ENCODE data around the gene MYOC.
"Not testable (repeated sequence)": the region's sequence is repeated elsewhere in the genome, so short reads cannot be mapped to it uniquely, and the experiment has no call there.

The MYOC gene

DNA sequence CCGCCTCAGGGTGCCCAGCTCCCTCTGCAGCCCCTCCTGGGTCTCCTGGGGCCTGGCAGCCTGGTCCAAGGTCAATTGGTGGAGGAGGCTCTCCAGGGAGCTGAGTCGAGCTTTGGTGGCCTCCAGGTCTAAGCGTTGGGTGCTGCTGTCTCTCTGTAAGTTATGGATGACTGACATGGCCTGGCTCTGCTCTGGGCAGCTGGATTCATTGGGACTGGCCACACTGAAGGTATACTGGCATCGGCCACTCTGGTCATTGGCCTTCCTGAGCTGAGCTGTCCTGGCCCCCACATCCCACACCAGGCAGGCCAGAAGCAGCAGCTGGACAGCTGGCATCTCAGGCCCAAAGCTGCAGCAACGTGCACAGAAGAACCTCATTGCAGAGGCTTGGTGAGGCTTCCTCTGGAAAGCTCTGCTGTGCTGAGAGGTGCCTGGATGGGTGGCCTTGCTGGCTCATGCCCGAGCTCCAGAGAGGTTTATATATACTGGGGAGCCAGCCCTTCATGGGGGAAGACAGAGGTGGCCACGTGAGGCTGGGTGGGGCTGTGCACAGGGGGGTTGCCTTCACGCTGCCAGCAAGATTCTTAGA lies at the start of gene MYOC:
TSS of gene MYOC (minus strand) at position 455 of the 589 bp plus-strand sequence. CDS start at position 378, 77 bp downstream.
- no peak for DNase-seq

DNA sequence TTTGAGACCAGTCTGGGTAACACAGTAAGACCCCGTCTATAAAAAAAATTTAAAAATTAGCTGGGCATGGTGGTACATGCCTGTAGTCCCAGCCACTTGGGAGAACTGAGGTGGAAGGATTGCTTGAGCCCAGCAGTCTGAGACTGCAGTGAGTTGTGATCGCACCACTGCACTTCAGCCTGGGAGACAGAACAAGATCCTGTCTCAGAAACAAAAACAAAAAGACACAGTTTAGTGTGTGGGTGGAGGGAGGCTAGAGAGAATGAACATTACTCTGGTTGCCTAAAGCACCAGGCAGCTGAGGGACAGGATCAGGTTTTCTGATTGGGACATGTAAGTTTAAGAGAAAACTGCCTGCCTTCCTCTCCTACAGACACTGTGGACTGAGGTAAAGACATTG lies 47.0 kb upstream of the MYOC start:
- DNase-seq = no peak

DNA sequence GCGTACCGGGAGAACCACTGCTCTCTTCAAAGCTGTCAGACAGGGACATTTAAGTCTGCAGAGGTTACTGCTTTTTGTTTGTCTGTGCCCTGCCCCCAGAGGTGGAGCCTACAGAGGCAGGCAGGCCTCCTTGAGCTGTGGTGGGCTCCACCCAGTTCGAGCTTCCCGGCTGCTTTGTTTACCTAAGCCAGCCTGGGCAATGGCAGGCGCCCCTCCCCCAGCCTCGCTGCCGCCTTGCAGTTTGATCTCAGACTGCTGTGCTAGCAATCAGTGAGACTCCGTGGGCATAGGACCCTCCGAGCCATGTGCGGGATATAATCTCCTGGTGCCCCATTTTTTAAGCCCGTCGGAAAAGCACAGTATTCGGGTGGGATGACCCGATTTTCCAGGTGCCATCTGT lies 43.3 kb upstream of the MYOC start:
- DNase-seq = not testable (repeated sequence)

DNA sequence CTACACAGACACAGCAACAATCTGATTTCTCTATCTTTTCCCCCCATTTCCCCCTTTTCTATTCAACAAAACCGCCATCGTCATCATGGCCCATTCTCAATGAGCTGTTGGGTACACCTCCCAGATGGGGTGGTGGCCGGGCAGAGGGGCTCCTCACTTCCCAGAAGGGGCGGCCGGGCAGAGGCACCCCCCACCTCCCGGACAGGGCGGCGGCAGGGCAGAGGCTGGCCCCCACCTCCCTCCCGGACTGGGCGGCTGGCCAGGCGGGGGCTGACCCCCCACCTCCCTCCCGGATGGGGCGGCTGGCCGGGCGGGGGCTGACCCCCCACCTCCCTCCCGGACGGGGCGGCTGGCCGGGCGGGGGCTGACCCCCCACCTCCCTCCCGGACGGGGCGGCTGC lies 41.1 kb upstream of the MYOC start:
- not testable (repeated sequence) for DNase-seq

DNA sequence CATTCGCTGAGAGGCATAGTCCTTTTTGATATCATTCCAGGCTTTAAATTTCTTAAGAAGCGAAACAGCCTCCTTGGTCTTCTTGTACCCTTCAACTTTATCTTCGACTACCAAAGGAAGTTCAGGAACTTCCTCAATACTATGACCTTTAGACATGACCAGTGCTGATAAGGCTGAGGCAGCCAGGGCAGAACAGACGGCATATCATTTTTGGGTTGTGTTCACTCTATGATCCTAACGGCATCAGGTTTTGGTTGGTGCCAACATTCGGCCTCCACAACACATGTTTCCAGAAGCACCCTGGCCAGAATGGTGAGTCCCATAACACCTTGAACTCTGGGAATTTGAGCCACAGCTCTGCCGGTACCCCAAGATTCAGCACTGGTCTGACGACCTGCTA lies 31.4 kb upstream of the MYOC start:
- DNase-seq = no peak

DNA sequence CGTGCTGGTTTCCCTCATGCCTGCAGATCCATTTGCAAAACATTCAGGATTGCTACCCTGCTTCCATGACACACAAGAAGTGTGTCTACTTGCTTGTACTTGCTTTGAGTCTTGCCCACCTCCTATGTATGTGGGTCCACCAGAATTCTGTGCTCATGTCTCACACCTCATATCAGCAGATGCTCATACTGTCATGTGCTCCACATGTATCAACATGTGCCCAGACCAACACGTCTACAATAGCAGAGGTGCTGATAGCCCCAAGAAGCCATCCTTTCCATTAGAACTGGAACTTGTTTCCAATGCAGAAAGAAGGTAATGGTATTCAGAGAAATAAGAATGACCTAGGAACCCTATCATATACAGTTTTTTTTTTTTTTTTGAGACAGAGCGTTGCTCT lies 27.9 kb upstream of the MYOC start:
- DNase-seq = no peak

DNA sequence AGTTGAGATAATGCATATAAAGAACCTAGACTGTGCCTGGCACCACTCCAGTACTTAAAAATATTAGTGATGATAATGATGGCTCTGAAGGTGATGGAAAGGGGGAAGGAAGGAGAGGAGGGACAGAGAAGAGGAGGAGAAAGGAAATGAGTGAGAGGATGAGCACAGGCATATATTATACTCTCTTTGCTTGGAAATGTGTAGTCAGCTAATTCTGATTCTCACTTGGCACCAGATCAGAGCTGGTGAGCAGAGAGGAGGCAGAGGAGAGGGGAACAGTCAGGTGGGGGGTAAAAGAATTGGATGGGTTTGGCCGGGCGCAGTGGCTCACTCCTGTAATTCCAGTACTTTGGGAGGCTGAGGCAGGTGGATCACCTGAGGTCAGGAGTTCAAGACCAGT lies 24.3 kb upstream of the MYOC start:
- DNase-seq = no peak

DNA sequence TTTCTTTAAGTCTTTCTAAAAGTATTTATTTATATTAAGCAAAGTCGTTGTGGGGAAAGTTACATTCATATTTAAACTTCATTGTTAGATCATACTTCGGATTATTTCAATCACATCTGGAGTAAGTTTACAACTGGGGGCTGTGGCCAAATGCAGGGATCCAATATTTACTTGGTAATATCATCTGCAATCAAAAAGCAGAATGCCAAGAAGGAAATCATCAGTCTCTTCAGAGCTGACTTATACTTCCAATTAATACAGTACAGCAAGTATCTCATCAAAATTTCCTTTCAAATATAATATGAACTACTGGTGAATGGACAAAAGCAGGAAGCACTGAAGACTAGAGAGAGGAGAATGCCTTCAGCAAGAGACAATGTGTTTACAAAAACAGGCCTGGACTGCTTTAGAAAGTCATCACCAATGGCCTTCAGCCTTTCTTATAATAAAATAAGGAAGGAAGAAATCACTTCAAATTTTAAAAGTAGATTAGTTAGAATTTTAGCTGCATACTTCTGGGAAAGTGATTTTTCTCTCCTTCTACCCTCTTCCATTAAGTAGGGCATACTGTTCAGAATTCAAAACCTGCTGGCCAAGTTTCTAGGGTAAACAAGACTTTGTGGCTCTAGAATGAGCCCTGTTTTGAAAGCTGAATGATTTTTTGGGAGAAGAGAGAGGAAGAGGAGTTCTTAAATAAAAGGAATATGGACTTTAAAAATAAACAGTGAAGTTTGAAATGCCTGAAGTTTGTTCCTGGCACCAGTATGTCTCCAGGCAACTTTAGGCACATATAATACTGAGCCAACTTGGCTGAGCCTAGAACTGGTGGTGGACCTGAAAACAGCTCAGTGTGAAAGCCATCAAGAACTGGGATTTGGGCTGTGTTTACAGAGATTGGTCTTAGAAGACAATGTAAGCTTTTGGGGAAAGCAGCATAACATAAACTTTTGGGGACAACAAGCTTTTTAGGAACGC lies 22.2 kb upstream of the MYOC start:
- DNase-seq = no peak

DNA sequence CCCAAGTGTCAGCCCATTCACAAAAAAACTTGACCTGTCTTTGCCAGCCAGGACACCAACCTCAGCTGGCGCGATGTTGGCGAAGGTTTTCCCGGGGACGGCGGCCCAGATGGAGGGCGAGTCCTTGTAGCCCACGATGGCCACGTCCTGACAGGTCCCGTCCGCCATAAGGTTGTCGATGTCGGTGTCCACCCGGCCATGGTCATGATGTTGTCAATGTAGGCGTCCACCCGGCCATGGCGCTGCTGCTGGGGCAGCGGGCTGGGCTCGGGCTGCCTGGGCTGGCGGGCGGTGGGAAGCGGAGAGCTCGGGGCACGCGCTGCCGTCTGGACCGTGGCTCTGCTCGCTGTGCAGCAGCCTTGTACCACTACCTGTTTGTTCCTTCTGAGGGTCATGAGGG lies 18.3 kb upstream of the MYOC start:
- DNase-seq = no peak

DNA sequence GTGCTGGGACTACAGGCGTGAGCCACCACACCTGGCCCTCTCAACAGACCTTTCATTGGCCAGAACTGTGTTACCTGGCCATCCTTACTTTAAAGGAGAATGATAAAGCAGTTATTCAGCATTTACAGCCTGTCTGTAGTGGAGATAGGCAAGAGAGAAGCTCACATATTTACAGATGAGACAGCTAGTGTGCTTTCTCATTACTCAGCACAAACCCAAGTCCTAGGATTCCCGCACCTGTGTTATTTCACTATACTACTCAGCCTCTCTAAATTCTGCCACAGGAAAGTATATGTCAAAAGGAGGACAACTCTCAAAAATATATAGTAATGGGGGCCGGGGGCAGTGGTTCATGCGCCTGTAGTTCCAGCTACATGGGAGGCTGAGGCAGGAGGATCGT lies 15.9 kb upstream of the MYOC start:
- DNase-seq = no peak

DNA sequence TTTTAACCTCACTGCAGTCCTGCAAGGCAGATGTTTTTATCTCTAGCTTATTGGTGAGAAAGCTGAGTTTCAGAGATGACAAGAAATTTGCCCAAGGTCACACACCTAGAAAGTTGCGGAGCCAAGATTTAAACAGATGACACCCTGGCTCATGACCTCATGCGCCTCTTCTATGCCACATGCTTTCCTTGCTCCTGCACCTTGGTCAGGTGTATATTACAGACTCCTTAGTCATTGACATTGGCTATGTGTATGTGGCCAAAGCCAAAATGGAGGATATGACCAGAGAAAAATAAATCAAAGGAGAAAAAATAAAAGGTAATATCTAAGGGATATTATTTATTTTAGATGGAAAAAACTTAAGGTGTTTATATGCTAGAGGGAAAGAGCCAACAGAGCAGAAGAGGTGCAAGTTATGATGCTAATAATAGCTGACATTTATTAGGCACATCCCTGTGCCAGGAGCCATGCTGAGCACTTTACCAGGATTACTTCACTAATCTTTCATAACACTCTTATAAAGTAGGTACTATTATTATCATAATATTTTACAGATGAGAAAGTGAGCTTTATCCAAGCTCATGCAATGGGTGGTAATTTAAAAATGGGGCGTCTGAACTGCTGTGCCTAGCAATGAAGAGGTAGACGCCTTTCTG lies 13.8 kb upstream of the MYOC start:
- DNase-seq = no peak

DNA sequence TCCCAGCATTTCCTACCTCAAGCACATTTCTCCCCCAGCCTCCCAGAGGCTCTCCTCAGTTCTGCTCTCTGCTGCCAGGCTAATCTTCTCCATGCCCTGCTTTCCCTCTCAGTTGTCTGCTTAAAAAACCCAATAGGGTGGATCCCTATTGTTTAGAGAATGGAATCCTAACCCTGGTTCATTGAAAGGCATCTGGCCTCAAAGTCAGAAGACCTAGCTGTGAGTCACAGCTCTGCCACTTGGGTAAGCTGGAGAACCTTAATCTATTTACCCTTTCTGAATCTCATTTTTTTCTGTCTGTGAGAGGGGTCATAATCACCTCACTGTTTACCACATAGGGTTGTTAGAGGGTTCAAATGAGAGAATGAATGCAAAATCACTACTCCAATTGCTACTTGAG lies 12.5 kb upstream of the MYOC start:
- DNase-seq = no peak

DNA sequence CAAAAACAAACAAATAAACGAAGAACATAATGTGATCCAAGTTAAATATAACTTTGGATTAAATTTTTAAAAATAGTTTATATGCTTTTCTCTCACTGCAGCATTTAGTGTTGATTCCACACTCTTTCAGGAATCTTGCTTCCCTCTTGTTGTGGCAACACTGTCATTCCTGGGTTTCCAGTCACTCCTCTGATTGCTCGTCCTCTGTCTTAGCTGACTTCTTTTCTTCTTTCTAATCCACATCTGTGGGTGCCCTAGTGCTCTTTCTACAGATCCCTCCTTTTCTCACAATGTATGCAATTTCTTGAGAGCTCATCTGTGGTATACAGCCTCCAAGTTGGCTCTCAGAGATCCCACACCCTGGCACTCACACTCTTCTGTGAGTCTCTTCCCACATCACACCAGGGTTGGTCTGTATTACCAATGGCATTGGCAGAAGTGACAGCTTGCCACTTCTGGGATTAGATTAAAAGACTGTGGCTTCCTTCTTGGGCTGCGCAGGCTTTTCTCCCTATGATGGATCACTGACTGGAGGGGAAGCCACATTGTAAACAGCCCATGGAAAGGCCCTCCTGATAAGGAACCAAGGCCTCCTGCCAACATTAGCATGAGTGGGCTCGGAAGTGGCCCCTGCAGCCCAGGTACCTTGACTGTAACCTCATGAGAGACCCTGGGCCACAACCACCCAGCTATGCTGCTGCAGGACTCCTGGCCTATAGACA lies 11.5 kb upstream of the MYOC start:
- DNase-seq = no peak

DNA sequence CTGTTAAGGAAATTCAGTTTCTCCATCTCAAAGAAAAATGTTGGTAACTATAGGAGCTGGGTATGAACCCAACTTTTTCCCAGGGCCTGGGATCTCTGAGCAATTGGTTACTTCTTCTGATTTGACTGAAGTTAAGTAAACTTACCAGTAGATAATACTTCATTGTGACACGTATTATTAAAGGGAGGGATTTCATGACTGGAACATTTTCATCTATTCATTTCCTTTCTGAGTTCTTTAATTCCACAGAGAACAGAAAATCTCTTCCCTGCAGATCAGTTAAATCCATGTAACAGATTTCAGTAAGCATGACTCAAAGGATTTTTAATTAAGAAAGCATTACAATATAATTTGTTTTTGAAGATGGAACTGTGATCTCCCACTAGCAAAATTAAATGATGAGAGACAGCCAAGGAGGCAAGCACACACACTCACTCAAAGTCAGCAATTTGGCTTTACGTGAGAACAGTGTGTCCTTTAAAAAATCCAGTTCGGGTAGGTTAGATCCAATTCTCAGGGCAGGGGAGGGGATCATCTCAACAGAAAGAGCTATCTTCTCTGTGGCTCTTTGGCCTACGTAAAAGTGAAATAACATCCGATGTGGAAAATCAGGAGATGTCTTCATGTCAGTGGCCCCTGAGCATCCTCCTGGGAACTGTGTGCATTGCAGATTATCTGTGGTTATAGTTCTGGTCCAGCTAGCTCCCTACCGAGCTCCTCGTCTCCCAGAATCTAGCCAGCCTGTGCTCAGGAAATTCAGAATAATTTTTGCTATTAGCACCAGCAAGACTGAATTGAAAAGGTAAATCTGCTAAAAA lies 10.8 kb upstream of the MYOC start:
- DNase-seq = no peak

DNA sequence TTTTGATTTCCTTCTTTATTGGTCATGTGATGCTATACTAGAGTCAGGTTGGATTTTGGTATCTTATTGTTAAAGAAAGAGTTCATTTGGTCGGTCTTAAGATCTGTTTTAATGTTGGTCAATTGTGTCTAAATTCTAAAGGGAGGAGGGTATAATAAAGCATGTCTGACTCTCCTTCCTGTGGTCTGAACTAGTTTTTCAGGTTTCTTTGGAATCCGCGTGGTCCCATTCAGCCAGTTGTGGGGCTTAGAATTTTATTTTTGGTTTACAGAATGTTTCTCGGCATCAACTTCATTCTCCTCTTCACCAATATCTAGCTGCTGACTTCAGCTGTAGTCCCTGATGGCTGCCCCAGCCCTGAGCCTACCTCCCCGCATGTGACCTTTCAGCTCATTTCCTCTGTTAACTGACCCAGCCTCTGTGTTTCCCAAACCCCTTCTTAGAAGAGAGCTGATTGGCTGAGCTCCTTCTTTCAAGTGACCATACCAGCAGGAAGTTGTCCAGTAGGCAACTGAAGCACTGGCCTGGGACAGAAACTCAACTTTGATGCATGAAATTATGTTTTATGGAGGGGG lies 8.7 kb upstream of the MYOC start:
- no peak for DNase-seq

DNA sequence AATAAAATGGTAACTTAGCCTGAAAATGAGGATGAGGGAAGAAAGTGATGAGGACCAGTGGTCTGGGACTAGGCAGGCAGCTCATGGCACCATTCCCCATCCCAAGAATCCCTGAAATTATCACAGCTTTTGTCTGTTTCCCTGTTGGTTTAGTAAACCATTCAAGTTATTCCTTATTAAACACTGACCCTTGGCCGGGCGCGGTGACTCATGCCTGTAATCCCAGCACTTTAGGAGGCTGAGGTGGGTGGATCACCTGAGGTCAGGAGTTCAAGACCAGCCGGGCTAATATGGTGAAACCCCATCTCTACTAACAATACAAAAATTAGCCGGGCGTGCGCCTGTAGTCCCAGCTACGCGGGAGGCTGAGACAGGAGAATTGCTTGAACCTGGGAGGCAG lies 3.7 kb upstream of the MYOC start:
- not testable (repeated sequence) for DNase-seq

DNA sequence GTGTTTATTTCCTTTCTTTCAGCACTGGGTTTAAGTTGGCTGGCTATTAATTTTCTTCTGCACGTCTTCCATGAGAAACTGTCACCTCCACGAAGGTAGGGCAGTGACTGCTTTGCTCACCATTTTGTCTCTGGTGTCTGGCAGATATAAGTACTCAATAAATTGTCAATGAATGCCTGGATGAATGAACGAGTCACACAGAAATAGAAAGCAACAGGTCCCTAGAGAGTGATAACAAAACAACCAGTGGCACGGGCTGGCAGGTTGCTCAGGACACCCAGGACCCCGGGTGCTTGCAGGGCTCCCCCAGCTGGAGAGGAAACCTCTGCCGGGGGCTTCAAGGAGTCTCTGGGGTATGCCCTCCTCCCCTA lies 3.2 kb upstream of the MYOC start:
- no peak for DNase-seq

DNA sequence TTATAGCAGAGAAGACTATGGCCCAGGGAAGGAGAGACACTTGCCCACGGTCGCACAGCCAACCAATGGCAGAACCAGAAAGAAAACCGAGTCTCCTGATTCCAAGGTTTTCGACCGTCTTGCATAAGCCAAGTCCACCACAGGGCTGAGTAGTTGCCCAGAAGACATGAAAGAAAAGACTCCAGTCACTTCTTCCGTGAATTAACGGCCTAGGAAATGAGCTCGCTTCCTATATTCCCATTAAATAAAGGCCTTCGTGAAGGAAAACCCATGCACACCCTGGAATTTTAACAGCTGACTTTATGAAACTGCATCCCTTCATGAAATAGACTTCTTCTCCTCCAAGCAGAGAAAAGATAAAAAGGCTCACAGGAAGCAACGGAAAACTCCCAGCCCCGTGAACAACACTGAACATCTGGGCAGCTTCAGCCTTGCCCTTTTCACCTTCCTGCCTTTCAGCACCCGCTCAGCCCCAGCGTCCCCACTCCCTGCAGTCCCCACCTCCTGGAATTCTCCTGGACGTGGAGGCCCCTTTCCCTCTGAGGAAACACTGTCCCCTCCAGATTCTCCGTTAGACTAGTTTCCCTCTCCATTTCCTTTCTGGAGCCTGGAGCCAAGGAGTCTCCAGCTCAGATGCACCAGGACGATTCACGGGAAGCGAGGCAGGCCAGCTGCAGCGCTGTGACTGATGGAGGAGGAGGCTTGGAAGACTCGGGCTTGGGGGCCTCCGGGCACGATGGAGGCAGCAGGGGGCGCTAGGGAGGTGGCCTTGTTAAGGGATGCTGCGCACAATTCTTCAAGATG lies 2.7 kb upstream of the MYOC start:
- peak; percentile 41 to 71 for DNase-seq

DNA sequence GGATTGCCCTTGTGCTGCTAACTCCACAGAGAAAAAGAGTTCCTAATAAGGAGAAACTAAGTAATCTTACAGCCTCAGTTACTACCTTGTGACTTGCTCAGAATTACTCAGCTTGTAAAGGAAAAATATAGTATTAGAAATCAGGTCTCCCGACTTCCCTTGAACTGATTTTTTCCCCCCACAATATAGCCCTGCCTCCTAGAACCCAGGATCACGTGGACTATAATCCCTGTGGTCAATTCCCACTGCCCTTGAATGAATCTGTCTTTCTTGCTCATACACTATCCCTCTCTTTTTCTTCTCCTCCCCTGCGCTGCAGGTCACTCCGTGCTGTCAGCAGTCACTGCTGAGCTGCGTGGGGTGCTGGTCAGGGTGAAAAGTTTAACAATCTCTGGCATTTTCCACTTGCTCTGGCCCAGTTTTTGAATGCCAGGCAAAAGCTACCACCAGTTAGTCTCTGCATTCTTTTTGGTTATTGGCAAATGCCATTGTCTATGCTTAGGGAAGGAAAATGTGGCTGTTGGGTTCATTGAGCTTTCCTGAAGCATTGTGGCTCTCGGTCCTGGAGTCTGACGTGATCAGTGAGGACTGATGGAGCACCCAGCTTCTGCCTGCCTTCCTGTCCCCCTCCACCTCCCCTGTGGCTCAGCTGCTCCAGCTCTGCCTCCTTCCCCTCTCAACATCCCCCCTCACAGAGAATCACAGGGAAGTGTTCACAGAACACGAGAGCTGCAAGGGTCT lies 1.9 kb upstream of the MYOC start:
- no peak for DNase-seq

DNA sequence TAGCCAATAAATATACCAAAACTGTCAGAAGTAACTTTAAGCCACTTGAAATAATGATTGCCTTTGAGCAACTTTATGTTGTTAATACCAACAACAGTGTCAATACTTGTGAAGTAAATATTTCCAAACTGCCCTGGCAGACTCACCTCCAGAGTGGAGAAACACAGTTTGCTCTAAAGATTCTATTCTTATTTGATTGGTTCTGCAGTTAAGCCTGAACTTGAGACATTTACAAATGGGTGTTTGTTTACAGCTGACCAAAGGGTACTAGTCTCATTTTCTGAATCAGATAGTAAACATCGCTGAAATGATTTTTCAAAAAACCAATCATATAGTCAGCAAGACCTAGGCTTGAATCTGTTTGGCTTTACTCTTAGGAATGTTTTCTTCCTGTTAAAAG lies 1.3 kb upstream of the MYOC start:
- DNase-seq = no peak

DNA sequence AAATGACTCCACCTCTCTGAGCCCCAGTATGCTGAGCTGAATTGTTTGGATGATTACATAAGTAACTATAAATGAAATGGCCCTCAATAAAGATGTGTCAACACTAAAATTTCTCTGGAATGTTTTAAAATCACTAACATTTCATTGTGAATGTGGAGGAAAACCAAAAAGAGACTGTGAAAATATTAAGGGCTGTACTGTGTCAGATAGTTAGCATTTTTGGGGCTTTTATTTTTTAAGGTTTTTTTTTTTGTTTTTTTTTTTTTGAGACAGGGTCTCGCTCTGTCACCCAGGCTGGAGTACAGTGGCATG lies 6.3 kb downstream of the MYOC start:
- DNase-seq = no peak
